ENCODE results near the gene OR7G1. TPM values are rescaled to one million over a fixed set of nuclear protein-coding genes. Genes with fewer than 3 reads are reported as not detected.

OR7G1 gene
- total RNA-seq, 1 experiment from 2014 or later: not detected

DNA sequence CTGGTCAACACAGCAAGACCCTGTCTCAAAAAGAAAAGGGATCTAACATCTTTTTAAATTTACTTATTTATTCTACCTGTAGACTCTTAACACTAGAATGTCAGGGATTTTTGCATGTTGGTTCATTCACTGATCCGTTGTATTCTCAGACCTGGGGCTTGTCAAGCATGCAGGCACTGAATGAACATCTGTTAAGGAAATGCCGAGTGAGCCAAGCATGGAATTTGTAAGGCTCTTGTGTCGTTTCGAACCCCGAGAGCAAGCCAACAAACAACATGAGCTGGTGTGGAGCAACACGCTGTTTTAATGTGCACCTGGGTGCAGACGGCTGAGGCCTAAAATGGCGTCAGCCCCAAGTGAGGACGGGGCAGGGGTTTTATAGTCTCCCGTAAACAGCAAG is 38.7 kb downstream of the OR7G1 start (continued):
- TF ChIP-seq, protein P1, sequence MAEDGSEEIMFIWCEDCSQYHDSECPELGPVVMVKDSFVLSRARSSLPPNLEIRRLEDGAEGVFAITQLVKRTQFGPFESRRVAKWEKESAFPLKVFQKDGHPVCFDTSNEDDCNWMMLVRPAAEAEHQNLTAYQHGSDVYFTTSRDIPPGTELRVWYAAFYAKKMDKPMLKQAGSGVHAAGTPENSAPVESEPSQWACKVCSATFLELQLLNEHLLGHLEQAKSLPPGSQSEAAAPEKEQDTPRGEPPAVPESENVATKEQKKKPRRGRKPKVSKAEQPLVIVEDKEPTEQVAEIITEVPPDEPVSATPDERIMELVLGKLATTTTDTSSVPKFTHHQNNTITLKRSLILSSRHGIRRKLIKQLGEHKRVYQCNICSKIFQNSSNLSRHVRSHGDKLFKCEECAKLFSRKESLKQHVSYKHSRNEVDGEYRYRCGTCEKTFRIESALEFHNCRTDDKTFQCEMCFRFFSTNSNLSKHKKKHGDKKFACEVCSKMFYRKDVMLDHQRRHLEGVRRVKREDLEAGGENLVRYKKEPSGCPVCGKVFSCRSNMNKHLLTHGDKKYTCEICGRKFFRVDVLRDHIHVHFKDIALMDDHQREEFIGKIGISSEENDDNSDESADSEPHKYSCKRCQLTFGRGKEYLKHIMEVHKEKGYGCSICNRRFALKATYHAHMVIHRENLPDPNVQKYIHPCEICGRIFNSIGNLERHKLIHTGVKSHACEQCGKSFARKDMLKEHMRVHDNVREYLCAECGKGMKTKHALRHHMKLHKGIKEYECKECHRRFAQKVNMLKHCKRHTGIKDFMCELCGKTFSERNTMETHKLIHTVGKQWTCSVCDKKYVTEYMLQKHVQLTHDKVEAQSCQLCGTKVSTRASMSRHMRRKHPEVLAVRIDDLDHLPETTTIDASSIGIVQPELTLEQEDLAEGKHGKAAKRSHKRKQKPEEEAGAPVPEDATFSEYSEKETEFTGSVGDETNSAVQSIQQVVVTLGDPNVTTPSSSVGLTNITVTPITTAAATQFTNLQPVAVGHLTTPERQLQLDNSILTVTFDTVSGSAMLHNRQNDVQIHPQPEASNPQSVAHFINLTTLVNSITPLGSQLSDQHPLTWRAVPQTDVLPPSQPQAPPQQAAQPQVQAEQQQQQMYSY (CRISPR knock-in tag; IDR thresholded peaks at IDR 0.05): no peak
- TF ChIP-seq ZNF219 (CRISPR knock-in tag; IDR thresholded peaks at IDR 0.05; ENCODE audit: borderline replicate concordance) (no peak), NFATC4 (CRISPR knock-in tag; IDR thresholded peaks at IDR 0.05) (no peak), NR1H2 (CRISPR knock-in tag; IDR thresholded peaks at IDR 0.05) (no peak), TP53 (CRISPR knock-in tag; IDR thresholded peaks at IDR 0.05) (no peak), ZNF138 (CRISPR knock-in tag; conservative IDR thresholded peaks at IDR 0.05) (no peak), HMGA2 (CRISPR knock-in tag; IDR thresholded peaks at IDR 0.05) (no peak), NR2C2 (CRISPR knock-in tag; IDR thresholded peaks at IDR 0.05) (no peak), ZNF232 (CRISPR knock-in tag; IDR thresholded peaks at IDR 0.05) (no peak), JAZF1 (CRISPR knock-in tag; IDR thresholded peaks at IDR 0.05) (no peak), NFE2L1 (CRISPR knock-in tag; IDR thresholded peaks at IDR 0.05) (no peak)
- TF ChIP-seq, protein P2, sequence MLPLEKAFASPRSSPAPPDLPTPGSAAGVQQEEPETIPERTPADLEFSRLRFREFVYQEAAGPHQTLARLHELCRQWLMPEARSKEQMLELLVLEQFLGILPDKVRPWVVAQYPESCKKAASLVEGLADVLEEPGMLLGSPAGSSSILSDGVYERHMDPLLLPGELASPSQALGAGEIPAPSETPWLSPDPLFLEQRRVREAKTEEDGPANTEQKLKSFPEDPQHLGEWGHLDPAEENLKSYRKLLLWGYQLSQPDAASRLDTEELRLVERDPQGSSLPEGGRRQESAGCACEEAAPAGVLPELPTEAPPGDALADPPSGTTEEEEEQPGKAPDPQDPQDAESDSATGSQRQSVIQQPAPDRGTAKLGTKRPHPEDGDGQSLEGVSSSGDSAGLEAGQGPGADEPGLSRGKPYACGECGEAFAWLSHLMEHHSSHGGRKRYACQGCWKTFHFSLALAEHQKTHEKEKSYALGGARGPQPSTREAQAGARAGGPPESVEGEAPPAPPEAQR (CRISPR knock-in tag; IDR thresholded peaks at IDR 0.05): no peak
- TF ChIP-seq, protein P3, sequence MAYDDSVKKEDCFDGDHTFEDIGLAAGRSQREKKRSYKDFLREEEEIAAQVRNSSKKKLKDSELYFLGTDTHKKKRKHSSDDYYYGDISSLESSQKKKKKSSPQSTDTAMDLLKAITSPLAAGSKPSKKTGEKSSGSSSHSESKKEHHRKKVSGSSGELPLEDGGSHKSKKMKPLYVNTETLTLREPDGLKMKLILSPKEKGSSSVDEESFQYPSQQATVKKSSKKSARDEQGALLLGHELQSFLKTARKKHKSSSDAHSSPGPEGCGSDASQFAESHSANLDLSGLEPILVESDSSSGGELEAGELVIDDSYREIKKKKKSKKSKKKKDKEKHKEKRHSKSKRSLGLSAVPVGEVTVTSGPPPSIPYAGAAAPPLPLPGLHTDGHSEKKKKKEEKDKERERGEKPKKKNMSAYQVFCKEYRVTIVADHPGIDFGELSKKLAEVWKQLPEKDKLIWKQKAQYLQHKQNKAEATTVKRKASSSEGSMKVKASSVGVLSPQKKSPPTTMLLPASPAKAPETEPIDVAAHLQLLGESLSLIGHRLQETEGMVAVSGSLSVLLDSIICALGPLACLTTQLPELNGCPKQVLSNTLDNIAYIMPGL (CRISPR knock-in tag; IDR thresholded peaks at IDR 0.05): no peak
- TF ChIP-seq, protein P4, sequence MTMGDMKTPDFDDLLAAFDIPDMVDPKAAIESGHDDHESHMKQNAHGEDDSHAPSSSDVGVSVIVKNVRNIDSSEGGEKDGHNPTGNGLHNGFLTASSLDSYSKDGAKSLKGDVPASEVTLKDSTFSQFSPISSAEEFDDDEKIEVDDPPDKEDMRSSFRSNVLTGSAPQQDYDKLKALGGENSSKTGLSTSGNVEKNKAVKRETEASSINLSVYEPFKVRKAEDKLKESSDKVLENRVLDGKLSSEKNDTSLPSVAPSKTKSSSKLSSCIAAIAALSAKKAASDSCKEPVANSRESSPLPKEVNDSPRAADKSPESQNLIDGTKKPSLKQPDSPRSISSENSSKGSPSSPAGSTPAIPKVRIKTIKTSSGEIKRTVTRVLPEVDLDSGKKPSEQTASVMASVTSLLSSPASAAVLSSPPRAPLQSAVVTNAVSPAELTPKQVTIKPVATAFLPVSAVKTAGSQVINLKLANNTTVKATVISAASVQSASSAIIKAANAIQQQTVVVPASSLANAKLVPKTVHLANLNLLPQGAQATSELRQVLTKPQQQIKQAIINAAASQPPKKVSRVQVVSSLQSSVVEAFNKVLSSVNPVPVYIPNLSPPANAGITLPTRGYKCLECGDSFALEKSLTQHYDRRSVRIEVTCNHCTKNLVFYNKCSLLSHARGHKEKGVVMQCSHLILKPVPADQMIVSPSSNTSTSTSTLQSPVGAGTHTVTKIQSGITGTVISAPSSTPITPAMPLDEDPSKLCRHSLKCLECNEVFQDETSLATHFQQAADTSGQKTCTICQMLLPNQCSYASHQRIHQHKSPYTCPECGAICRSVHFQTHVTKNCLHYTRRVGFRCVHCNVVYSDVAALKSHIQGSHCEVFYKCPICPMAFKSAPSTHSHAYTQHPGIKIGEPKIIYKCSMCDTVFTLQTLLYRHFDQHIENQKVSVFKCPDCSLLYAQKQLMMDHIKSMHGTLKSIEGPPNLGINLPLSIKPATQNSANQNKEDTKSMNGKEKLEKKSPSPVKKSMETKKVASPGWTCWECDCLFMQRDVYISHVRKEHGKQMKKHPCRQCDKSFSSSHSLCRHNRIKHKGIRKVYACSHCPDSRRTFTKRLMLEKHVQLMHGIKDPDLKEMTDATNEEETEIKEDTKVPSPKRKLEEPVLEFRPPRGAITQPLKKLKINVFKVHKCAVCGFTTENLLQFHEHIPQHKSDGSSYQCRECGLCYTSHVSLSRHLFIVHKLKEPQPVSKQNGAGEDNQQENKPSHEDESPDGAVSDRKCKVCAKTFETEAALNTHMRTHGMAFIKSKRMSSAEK (CRISPR knock-in tag; IDR thresholded peaks at IDR 0.05; ENCODE audit: borderline replicate concordance): no peak
- TF ChIP-seq, protein P5, sequence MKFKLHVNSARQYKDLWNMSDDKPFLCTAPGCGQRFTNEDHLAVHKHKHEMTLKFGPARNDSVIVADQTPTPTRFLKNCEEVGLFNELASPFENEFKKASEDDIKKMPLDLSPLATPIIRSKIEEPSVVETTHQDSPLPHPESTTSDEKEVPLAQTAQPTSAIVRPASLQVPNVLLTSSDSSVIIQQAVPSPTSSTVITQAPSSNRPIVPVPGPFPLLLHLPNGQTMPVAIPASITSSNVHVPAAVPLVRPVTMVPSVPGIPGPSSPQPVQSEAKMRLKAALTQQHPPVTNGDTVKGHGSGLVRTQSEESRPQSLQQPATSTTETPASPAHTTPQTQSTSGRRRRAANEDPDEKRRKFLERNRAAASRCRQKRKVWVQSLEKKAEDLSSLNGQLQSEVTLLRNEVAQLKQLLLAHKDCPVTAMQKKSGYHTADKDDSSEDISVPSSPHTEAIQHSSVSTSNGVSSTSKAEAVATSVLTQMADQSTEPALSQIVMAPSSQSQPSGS (CRISPR knock-in tag; IDR thresholded peaks at IDR 0.05; ENCODE audit: borderline replicate concordance, low read depth): no peak
